Fibroblast of peridontal ligament (primary cell): ENCODE data around the gene ROCK2.
"Not testable (repeated sequence)": the region's sequence is repeated elsewhere in the genome, so short reads cannot be mapped to it uniquely, and the experiment has no call there.

ENCODE experiments used
- DNase-seq: peaks from one replicate; pipeline ENCODE4 v3.0.0-alpha.2; 2010; ENCODE audit errors: extremely low read depth

Gene ROCK2

DNA sequence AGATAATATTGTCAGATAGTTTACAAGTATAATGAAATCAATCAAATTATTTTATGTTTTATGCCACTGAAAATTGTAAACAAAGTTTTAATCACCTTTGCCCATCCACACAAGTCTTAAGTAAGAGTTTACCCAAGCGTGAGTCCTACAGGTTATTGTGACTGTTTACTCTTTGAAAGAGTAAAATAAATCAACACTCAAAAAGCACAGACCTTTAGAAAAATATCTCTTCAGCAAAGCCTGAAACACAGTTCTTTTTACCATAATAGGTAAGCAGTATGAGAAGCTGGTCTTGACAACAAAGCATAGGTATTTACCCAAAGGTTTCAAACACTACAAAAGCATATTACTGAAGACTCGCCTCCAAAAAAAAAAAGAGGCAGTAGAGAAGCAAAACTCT is 3.7 kb downstream of the ROCK2 start:
- DNase-seq, result no peak

DNA sequence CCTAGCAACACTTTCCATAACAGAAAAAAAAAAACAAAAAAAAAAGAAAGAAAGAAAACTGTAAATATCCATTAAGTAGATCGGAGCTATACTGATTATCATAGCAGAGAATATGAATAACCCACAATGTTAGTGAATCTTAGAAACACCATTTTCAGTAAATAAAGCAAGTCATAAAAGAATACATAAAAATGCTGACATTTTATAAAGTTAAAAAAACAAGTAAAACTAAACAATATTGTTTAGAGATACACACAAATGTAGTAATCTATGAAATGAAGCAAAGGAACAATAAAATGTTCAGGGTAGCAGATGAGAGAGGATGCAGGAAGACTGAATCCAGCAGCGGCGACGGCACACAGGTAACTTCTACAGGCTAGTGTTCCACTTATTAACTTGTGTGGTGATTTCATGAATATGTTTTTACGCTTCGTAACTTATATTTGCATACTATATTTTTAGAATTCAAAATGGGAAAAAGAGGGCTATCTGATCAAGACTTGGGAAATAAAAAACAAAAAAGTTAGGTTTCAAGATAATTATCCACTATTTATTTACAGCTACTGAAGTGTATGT is 4.8 kb downstream of the ROCK2 start:
- DNase-seq, result no peak

DNA sequence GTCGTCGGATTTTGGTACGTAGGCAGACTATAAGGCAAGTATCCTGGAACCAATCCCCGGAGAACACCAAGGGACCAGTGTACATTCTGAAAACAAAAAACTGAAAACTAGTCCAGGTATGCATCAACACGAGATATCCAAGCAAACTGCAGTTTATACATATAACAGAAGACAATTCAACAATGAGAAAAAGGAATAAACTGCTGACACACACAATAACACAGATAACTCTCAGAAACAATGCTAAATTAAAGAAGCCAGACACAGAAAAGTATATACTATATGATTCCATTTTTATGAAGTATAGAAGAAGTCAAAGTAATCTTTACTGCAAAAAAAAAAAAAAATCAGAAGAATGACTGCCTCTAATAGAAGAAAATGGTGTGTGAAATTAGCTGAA is 5.9 kb downstream of the ROCK2 start:
- no peak for DNase-seq

DNA sequence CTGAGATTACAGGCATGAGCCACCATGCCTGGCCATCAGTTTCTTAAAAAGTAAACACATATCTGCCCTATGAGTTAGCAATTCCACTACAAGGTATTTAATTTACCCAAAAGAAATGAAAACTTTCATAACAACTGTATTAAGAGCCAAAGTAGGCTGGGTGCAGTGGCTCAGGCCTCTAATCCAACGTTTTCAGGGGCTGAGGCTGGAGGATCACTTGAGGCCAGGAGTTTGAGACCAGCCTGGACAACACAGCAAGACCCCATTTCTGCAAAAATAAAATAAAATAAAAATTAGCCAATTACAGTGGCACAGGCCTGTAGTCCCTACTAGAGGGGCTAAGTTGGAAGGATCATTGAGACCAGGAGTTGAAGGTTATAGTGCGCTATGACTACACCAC is 6.5 kb downstream of the ROCK2 start:
- DNase-seq, result no peak

DNA sequence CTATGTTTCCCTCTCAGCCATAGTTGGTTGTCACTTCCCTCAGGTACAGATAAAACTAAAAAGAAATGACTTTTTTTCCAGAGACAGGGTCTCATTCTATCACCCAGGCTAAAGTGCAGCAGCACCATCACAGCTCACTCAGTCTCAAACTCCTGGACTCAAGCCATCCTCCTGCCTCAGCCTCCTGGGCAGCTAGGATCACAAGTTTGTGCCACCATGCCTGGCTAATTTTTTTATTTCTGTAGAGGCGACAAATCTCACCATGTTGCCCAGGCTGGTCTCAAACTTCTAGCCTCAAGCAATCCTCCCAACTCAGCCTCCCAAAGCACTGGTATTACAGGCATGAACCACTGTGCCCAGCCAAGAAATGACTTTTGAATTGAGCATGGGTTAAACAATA is 8.2 kb downstream of the ROCK2 start:
- no peak for DNase-seq

DNA sequence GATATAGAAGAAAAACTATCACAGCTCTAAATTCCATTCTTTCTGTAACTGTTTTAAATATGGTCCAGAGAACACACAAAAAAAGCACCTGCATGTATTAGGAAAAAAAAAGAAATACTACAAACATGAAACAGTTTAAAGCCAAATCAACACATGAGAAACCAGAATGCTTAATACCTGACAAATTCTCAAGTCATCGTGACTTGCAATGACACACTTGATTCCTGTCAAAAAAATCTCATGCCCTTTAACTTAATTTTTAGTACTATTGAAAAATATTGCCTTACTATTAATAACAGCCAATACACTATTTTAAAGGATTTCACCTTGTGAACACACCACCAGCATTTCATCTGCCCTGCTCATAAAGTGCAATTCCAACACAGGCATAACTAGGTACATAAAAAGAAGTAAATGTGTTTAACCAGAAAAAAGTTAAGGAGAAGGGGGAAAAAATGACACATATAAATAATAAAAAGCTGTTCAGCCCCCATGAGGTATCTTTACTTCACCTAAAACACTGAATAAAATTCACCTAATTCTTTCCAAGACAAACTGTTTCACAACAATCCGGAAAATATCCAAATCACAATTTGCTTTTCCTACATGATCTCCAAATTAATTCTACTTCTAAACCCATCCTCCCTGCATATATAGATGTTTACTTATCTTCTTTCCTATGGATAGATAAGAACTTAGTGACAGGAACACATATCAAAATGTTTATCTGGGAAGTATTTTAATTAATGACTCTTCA is 10.8 kb downstream of the ROCK2 start:
- DNase-seq, result no peak

DNA sequence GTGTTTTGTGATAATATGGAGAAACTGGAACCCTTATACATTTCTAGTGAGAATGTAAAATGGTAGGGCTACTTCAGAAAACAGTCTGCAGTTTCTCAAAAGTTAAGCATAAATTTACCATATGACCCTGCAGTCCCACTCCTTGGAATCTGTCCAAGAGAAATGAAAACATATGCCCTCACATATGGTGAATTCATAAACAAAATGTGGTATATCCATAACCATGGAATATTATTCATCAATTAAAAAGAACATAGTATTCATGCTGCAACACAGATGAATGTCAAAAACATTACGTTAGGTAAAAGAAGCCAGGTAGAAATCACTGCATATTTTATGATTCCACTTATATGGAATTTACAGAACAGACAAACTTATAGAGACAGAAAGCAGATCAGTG is 11.8 kb downstream of the ROCK2 start:
- no peak for DNase-seq

DNA sequence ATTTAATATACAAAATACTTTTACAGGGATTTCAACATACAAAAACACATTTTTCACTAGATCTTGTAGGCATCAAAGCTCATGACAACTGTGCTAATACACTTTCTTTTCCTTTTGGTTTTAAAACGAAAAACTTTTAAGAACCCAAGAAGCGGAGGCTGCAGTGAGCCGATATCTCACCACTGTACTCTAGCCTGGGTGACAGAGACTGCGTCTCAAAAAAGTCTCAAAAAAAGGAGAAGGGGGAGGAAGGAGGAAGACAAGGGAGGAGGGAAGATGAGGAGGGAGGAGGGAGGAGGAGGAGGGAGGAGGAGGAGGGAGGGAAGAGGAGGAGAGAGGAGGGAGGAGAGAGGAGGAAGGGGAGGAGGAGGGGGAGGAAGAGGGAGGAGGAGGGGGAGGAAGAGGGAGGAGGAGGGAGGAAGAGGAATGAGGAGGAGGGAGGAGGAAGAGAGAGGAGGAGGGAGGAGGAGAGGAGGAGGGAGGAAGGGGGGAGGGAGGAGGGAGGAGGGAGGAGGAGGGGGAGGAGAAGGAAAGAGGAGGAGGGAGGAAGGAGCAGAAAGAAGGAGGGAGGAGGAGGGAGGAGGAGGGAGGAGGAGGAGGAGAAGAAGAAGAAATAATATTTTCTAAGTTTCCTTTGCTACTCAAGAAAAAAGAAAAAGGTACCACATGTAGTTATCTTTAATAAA is 13.8 kb downstream of the ROCK2 start:
- DNase-seq, result peak; percentile 38

DNA sequence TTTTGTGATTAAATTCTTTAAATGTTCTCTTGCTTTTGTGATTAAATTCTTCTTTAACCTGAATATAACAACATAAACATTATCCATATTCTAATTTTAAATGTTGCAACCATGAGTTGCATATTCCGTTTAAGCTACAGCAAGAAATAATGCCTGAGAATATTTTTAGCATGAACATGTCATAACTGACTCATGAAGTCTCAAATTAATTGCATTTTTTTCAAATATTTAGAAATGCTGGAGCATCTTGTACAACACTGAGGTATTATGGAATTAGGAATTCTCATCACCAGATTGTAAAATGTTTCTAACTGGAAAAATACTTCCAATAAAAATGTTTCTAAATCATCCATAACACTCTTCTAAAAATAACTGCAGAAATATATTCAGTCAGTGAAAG is 14.7 kb downstream of the ROCK2 start:
- DNase-seq, result peak; percentile 71

DNA sequence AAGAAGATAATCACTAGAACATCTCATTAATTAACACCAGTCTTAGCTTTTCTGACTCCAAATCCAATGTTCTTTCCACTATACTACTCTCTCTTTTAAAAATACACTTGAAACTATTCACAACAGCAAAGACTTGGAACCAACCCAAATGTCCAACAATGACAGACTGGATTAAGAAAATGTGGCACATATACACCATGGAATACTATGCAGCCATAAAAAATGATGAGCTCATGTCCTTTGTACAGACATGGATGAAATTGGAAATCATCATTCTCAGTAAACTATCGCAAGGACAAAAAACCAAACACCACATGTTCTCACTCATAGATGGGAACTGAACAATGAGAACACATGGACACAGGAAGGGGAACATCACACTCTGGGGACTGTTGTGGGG is 15.9 kb downstream of the ROCK2 start:
- not testable (repeated sequence) for DNase-seq

DNA sequence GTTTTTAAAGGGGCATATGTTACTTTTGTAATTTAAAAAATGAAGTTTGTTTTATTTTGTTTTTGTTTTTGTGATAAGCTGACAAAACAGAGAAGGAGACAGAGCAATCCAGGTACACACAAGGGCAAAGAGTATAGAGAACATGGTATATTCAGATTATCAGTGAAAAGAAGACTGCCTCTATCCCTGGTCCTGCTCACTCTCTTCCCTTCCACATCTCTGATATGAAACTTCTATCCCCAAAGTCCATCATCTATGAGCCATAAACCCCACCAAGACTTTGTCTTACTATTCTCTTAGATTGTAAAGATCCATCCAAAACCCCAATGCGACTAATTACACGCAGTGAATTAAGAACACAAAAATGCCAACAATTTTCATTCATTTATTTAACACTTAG is 16.6 kb downstream of the ROCK2 start:
- no peak for DNase-seq

DNA sequence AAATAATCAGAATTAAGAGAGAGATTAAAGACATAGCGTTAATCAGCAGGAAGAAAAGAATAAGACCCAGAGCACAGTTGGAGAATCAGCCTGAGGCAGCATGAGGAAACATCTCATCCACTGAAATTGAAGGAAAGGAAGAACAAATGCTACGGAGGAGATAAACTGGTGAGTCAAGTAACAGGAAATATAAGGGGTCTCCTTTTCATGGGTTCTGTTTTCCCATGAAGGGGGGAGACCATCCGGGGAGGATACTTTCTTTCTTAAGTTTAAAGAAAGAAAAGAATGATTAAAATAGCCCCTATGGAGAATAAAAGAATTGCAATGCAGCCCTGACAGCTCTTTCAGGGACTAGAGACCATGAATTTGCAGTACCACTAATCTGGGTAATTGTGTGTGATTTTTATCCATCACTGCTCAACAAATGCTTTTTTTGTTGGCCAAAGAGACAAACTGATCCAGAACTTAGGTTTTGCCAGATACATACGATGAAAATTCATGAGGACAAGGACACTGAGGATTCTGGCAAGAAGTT is 17.7 kb downstream of the ROCK2 start:
- DNase-seq, result no peak

DNA sequence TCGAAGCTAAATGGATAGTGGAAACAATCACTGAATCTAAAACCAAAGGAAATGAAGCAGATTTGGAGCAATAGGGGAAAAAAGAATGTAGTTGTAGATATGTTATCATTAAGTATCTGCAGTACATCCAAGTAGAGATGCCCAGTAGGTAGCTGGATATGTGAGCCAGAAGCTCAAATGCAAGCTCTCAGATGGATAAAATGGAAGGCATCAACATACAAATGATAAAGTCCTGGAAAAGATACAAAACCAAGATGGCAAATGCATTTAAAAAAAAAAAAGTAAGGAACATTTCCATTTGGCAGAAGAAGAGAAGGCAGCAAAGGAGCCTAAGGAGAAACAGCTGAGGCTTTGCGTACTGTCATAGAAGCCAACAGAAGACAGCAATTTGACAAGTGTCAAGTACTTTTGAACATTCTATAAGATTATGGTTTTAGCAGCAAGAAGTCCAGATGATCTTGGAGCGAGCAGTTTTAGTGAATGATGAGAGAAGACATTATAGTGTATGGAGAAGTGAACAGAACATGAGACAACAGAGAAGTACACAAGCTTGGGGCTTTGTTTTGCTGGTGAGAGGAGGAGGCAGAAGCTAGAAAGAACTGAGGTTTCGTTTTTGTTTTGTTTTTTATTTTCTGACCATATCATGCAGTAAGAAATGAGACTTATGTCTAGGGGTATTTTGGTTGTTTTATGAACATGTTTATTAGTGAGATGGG is 18.3 kb downstream of the ROCK2 start:
- no peak for DNase-seq

DNA sequence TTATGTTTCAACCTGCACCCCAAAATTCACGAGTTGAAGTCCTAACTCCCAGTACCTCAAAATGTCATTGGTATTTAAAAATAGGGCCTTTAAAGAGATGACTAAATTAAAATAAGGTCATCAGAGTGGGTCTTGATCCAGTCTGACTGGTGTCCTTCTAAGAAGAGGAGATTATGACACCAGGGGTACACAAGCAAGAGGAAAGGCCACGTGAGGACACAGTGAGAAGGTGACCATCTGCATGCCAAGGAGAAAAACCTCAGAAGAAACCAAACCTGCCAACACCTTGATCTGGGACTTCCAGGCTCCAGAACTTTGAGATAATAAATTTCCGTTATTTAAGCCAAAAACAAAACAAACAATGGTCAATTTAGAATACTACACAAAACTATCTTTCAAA is 22.6 kb downstream of the ROCK2 start:
- no peak for DNase-seq

DNA sequence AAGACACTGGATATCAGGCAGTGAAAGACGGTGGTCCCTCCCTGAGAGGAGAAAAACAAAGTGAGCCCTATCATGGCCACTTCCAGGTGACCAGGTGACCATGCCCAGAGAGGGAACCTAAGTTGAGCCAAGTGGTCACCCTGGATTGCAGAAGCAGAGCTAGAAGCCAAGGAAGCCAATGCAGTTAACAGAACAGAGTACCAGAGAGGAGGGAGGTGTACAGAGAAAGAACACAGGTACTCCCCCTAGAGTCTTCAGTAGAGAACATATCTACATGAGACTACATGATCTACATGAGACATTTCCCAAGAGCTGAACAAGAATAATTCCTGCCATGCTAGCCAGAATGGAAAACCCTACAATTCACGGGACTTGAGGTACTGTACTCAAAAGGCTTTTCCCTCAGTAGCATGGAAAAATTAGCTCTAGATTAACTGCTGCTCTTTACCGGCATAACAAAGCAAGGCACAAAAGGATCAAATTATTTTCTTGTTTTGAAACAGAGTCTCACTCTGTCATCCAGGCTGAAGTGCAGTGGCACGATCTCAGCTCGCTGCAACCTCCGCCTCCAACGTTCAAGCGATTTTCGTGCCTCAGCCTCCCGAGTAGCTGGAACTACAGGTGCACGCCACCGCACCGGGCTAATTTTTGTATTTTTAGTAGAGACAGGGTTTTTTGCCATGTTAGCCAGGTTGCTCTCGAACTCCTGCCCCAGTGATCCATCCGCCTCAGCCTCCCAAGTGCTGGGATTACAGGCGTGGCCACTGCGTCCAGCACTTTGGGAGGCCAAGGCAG is 23.5 kb downstream of the ROCK2 start:
- no peak for DNase-seq

DNA sequence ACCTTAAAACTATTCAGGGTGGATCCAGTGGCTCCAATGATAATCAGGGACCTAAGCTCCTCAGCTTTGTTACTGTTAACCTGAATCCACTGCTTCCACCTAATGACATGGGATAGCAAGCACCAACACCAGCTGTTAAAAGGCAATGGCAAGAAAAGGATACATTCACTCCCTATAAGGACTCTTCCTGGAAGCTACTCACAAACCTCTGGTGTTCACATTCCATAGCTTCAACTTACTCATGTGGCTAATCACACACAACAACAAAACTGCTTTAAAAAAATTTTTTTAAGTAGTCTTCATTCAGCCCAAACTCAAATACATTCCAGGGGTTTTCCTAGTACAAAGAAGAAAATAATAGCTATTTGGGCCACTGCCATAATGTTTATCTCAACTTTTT is 24.5 kb downstream of the ROCK2 start:
- peak; percentile 75 for DNase-seq

DNA sequence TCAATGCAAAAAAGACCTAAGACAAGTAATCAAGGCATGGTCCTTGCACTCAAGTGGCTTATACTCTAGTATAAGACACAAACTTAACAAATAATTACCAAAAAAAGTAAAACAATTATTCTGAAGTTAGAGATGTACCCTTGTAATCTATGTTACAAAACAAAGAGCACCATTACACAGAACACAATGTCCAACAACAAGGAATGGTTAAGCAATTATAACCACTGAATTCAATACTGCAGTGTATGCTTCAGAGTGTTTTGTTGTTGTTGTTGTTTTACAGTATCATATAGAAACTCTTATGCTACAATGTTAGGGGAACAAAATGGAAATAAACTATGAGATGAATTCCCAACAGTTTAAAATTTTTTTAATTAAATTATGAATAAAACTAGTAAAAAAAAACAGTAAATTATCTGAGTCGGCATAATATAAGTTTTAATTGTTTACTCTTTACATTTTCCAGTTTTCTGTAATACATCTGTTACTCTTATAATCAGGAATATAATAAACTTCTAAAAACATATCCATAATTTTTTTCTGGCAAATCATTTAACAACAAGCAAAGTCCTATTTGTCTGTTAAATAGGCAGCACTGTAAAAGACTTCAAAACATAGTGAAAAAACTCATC is 29.2 kb downstream of the ROCK2 start:
- no peak for DNase-seq

DNA sequence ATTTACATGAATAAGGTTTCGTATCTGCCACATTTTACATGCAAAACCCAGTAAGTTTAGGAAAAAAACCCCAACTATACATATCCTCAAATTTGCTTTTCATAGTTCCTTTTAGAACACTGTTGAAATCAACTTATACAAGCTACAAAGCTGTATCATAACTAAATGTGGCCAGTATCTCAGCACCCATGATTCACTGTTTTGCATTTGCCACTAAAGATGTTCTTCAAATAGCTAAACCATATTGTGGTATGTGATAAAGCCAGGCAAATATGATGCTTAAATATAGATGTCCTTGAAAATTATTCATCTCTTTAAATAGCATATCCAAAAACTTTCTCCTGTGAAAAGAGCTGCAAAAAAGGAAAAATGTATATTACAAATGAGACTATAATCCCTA is 29.9 kb downstream of the ROCK2 start:
- no peak for DNase-seq

DNA sequence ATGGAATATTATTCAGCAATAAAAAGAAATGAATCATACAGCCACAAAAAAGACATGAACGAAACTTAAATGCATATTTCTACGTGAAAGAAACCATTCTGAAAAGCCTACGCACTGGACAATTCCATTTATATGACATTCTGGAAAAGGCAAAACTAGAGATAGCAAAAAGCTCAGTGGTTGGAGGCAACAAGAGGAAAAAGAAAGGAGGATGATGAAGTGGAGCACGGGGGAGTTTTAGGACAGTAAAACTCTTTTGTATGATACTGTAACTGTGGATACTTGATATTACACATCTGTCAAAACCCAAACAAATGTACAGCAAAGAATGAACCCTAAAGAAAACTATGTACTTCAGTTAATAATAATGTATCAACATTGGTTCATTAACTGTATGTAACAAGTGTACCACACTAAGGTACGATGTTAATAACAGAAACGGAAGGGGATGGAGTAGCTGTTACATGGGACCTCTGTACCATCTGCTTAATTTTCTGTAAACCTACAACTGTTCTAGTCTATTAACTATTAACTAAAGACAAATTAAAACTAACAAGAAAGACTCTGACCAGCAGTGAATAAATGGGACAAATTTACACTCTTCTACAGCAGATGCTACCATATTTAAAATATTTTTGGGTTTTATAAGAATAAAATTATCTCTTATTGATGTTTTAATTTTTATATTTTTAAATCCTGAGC is 31.5 kb downstream of the ROCK2 start:
- DNase-seq, result no peak

DNA sequence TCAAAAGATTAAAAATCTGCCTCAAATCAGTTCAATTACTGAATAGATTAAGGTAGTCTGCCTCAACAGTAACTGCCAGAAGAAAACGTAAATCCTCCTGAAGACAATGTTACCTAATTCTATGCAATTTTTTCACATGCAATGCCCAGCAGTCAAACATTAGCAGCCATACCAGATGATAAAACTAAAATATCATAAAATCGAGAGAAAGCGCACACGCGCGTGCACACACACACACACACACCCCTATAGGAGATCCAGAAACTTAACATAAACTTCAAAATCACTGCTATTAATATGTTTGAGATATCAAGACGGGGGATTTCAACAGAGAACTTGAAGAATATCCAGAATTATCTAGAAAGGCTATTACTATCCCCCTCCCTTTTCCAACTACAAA is 32.9 kb downstream of the ROCK2 start:
- DNase-seq, result no peak
